ENCODE results near the gene CNIH1. TPM values are rescaled to one million over a fixed set of nuclear protein-coding genes. Genes with fewer than 3 reads are reported as not detected.
"Not testable (repeated sequence)": the region's sequence is repeated elsewhere in the genome, so short reads cannot be mapped to it uniquely, and the experiment has no call there.

CNIH1 gene
- total RNA-seq, 2 experiments from 2014 or later, result 86.6 to 109 TPM

DNA sequence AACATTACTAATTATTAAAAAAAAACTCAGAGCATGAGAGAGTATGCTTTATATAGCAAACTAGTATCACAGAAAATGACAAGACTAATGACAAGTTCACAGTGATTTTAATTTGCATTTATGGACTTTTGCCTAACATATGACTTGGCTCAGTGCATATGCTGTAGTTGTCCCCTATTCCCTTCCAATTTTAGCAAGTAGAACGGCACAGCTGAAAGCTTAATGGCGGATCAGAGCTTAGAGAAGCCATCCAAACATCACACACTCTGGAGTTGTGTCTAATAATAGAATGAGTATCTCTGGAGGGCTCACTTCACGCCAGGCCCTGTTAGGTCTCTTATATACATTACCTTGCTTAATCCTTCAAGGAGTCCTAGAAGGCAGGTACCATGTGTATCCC is 13.3 kb downstream of the CNIH1 start:
- ChIA-PET CTCF (interaction anchor here (0.7 kb wide), 1 partner anchor 18 kb away, joined by 3 read pairs; no protein-coding TSS in a partner anchor), POLR2A (no interaction called here)
- Mint-ChIP-seq H3K27ac (peak overlapping the region; percentile 52), H3K27me3 (no peaks in the 10 kb centered on the region), H3K36me3 (ENCODE audit: low read depth) (peaks cover 59% of the 10 kb centered on the region), H3K4me3 (no peak overlapping the region), H3K4me1 (peaks cover 49% of the 10 kb centered on the region), H3K9me3 (ENCODE audit: low read depth) (no peaks in the 10 kb centered on the region)
- DNase-seq, result no peak
- ATAC-seq, result no peak
- intact Hi-C loops (cut with DNase I, micrococcal nuclease), result no loop called here

DNA sequence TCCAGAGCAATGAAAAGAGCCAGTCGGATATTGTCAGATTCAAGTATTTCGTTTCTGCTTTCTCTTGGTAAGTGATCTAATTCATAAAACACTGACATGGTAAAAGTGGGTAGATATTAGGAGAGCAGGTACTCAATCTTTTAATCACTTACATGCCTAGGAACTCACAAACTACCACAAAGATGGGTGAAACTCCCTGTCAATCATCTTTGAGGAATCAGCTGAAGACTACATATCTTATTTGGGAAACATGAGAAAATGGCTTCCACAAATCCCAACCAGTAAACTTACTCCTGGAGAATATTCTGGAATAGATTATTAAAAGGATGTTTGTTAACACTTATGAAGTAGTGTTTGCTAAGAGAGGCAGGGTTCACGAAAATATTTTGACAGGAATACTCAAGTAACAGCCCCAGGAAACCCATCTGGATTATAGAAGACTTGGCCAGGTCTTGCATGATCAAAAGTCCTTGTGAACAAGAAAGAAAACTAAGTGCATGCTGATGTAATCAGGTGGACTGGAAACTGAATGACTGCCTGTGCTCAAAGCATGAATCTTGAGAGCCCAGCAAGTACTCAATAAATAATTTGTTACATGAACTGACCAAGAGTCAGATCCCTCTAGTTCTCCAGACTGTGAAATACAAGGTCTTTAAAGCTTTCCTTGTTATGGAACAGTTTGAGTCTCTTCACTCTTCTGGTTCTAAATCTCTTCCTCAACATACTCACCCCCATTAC is 15.5 kb downstream of the CNIH1 start:
- Mint-ChIP-seq H3K4me3 (no peak overlapping the region), H3K9me3 (ENCODE audit: low read depth) (no peaks in the 10 kb centered on the region), H3K36me3 (ENCODE audit: low read depth) (peaks cover 46% of the 10 kb centered on the region), H3K27ac (no peak overlapping the region), H3K4me1 (peaks cover 40% of the 10 kb centered on the region), H3K27me3 (no peaks in the 10 kb centered on the region)
- no peak for DNase-seq
- intact Hi-C loops (cut with DNase I, micrococcal nuclease), result no loop called here
- ChIA-PET CTCF (interaction anchor here (2.6 to 2.9 kb wide), 2 partner anchors 9 to 13 kb away, joined by 11 to 12 read pairs; no protein-coding TSS in a partner anchor), POLR2A (no interaction called here)
- no peak for ATAC-seq

DNA sequence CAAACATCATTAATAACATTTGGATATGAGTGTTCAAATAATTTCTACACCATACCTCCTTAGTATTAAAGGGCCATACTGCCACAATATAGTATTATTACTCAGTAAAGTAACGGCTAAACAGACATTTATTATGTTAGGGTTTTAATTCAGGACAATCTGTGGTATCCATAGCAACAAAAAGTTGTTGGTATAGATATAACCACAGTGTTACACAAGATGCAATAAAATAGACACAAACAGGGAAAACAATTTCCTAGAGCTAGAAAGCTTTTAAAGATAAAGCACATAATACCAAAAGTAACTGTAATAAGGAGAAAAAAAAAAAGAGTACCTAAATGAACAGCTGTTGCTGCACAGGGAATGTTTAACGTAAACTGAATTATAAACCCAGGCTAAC is 16.1 kb downstream of the CNIH1 start:
- H3K27ac Mint-ChIP-seq, result no peak overlapping the region
- peaks cover 42% of the 10 kb centered on the region for H3K36me3 Mint-ChIP-seq (ENCODE audit: low read depth)
- intact Hi-C loops (cut with DNase I, micrococcal nuclease), result no loop called here
- ATAC-seq (no peak), DNase-seq (no peak)
- no peaks in the 10 kb centered on the region for H3K9me3 Mint-ChIP-seq (ENCODE audit: low read depth)
- H3K4me3 Mint-ChIP-seq, result no peak overlapping the region
- no peaks in the 10 kb centered on the region for H3K27me3 Mint-ChIP-seq
- ChIA-PET CTCF (interaction anchor here (1.0 to 2.9 kb wide), 3 partner anchors 10 to 367 kb away, joined by 3 to 12 read pairs (median 11); no protein-coding TSS in a partner anchor), POLR2A (no interaction called here)
- H3K4me1 Mint-ChIP-seq, result peaks cover 38% of the 10 kb centered on the region

DNA sequence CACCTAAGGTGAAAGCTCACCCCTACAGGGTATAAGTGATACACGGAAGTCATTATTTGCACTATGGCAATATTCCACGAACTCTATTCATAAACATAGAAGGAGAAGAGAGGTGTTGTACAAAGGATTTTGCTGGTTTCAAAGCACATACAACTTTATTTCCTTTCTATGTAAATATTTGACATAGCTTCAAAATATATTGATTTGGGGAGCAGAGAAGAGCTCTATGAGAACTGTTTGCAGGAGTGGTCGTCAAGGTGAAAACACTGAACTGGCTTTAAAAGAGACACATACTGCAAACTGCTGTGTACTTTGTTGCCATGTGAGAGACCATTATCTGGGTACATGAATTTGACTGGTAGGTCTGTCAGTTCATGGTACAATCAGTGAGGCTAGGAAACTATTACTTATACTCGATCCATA is 16.7 kb downstream of the CNIH1 start:
- Mint-ChIP-seq H3K27ac (peak overlapping the region; percentile 19), H3K36me3 (ENCODE audit: low read depth) (peaks cover 36% of the 10 kb centered on the region)
- no peak for ATAC-seq

DNA sequence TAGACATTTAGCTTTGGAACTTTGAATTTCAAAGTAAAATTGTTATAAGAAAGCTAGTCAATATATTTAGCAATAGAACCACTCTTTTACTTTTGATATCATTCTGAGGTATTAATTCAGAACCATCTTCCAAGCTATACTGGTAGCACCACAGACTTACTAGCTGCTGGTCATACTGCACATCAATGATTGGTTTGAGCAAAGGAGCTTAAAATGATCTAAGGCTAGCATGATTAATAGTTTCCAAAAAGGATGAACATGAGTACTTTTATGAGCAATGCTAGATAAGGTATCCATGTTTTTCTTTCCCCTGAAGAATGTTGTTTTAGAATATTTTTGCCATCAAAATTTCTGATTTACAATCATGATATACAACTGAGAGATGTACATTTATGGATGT is 17.2 kb downstream of the CNIH1 start:
- intact Hi-C loops (cut with DNase I, micrococcal nuclease), result no loop called here
- Mint-ChIP-seq H3K27me3 (no peaks in the 10 kb centered on the region), H3K4me3 (no peak overlapping the region), H3K4me1 (peaks cover 28% of the 10 kb centered on the region), H3K27ac (peak overlapping the region; percentile 29), H3K36me3 (ENCODE audit: low read depth) (peaks cover 32% of the 10 kb centered on the region), H3K9me3 (ENCODE audit: low read depth) (no peaks in the 10 kb centered on the region)
- no peak for DNase-seq
- POLR2A ChIA-PET, result interaction anchor here (0.5 kb wide), 2 partner anchors 16 to 43 kb away, joined by 3 read pairs; no protein-coding TSS in a partner anchor
- CTCF ChIA-PET, result interaction anchor here (0.6 to 2.9 kb wide), 8 partner anchors 8 to 1870 kb away, joined by 3 to 12 read pairs (median 3); no protein-coding TSS in a partner anchor
- ATAC-seq, result peak; percentile 24

More for the DNA sequence above, 16.7 kb downstream of the CNIH1 start:
- no peaks in the 10 kb centered on the region for H3K27me3 Mint-ChIP-seq
- CTCF ChIA-PET, result interaction anchor here (0.6 to 2.9 kb wide), 8 partner anchors 8 to 1871 kb away, joined by 3 to 12 read pairs (median 3); no protein-coding TSS in a partner anchor
- peaks cover 33% of the 10 kb centered on the region for H3K4me1 Mint-ChIP-seq
- POLR2A ChIA-PET, result interaction anchor here (0.5 kb wide), 1 partner anchor 15 kb away, joined by 3 read pairs; no protein-coding TSS in a partner anchor
- H3K9me3 Mint-ChIP-seq (ENCODE audit: low read depth), result no peaks in the 10 kb centered on the region
- no peak overlapping the region for H3K4me3 Mint-ChIP-seq
- intact Hi-C loops (cut with DNase I, micrococcal nuclease), result no loop called here
- DNase-seq, result no peak

DNA sequence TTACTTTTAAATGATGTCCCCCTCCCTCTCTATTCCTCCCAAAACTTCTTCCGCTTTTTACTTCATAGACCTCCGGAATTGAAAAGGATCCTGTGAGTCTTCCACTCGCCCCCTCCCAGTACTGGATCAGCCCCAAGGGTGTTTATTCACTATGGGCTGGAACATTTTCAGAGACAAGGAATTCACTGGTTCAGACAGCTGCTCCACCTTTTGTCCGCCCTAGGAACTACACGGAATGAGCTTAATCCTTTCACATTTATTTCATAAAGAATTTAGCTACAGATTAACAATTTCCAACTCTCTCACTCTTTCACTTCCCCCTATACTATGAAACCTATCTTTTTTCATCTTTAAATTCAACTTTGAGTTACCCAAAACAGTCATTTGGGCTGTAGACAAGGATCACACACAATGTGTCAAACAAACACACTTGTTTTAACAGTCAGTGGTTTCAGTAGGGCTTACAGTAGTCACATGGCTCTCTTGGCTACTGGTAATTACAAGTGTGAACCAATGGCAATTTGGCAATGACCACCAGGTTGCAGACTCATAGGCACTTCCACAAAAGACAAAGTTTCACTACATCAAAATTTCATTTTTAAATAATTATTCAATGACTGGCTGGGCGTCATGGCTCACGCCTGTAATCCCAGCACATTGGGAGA is 20.6 kb downstream of the CNIH1 start:
- Mint-ChIP-seq H3K4me1 (peaks cover 17% of the 10 kb centered on the region), H3K4me3 (no peak overlapping the region), H3K36me3 (ENCODE audit: low read depth) (peaks cover 10% of the 10 kb centered on the region), H3K27me3 (no peaks in the 10 kb centered on the region), H3K27ac (no peak overlapping the region), H3K9me3 (ENCODE audit: low read depth) (no peaks in the 10 kb centered on the region)
- DNase-seq (peak; percentile 35), ATAC-seq (peak; percentile 67)
- ChIA-PET CTCF (interaction anchor here (0.6 to 1.1 kb wide), 6 partner anchors 10 to 106 kb away, joined by 3 to 6 read pairs (median 3); no protein-coding TSS in a partner anchor), POLR2A (interaction anchor here (0.7 kb wide), 2 partner anchors 14 to 68 kb away, joined by 5 to 7 read pairs; no protein-coding TSS in a partner anchor)
- intact Hi-C loops (cut with DNase I, micrococcal nuclease), result no loop called here

DNA sequence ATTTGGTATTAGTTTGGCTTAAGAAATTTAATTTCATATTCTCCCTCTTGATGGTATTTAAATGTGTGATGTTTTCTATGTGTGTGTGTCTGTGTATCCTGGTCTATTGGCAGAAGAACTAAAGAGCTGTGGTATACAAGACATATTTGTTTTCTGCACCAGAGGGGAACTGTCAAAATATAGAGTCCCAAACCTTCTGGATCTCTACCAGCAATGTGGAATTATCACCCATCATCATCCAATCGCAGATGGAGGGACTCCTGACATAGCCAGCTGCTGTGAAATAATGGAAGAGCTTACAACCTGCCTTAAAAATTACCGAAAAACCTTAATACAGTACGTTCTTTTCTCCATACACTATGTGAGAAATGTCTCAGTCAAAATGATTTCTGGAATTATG is 29.8 kb downstream of the CNIH1 start:
- intact Hi-C loops (cut with DNase I, micrococcal nuclease), result no loop called here
- ATAC-seq (no peak), DNase-seq (no peak)
- H3K9me3 Mint-ChIP-seq (ENCODE audit: low read depth), result no peaks in the 10 kb centered on the region
- H3K27ac Mint-ChIP-seq, result no peak overlapping the region
- H3K36me3 Mint-ChIP-seq (ENCODE audit: low read depth), result peaks cover 37% of the 10 kb centered on the region
- no peaks in the 10 kb centered on the region for H3K4me1 Mint-ChIP-seq
- H3K27me3 Mint-ChIP-seq, result no peaks in the 10 kb centered on the region
- CTCF ChIA-PET, result interaction anchor here (0.8 to 2.6 kb wide), 2 partner anchors 9 to 13 kb away, joined by 4 to 11 read pairs; no protein-coding TSS in a partner anchor
- no peak overlapping the region for H3K4me3 Mint-ChIP-seq
- POLR2A ChIA-PET, result no interaction called here

DNA sequence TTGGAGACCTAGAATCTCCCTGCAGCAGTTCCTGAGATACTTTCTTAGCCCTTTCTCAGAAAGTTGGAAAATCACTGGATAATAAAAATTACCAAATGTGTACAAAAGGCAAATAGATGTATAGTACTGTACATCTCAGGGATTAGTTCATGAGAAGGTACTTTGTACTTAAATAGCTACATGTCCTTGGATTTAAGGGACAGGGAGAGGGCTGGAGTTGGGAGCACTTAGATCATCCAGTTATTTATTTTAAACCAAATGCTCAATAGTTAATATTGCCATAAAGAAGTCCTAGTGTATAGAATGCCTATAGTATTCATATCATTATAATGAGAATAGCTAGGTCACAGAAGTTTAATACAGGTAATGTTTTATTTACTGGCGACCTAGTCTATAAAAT is 31.0 kb downstream of the CNIH1 start:
- ATAC-seq (no peak), DNase-seq (no peak)
- no peak overlapping the region for H3K4me3 Mint-ChIP-seq
- intact Hi-C loops (cut with DNase I, micrococcal nuclease), result no loop called here
- H3K9me3 Mint-ChIP-seq (ENCODE audit: low read depth), result no peaks in the 10 kb centered on the region
- peaks cover 45% of the 10 kb centered on the region for H3K36me3 Mint-ChIP-seq (ENCODE audit: low read depth)
- ChIA-PET POLR2A (no interaction called here), CTCF (interaction anchor here (0.6 to 1.1 kb wide), 3 partner anchors 13 to 18 kb away, joined by 3 to 6 read pairs (median 3); partner anchors contain the start of gene CDKN3)
- H3K27me3 Mint-ChIP-seq, result no peaks in the 10 kb centered on the region
- no peak overlapping the region for H3K27ac Mint-ChIP-seq
- no peaks in the 10 kb centered on the region for H3K4me1 Mint-ChIP-seq

DNA sequence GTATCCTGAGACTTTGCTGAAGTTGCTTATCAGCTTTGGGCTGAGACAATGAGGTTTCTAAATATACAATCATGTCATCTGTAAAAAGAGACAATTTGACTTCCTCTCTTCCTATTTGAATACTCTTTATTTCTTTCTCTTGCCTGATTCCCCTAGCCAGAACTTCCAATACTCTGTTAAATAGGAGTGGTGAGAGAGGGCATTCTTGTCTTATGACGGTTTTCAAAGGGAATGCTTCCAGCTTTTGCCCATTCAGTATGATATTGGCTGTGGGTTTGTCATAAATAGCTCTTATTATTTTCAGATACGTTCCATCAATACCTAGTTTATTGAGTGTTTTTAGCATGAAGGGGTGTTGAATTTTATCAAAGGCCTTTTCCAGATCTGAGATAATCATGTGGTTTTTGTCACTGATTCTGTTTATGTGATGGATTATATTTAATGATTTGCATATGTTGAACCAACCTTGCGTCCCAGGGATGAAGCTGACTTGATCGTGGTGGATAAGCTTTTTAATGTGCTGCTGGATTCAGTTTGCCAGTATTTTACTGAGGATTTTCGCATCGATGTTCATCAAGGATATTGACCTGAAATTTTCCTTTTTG is 37.7 kb downstream of the CNIH1 start:
- peaks cover 62% of the 10 kb centered on the region for H3K36me3 Mint-ChIP-seq (ENCODE audit: low read depth)
- DNase-seq; POLR2A ChIA-PET; H3K27ac Mint-ChIP-seq; CTCF ChIA-PET; intact Hi-C loops (cut with DNase I, micrococcal nuclease); H3K4me1 Mint-ChIP-seq; H3K9me3 Mint-ChIP-seq (ENCODE audit: low read depth); ATAC-seq; H3K4me3 Mint-ChIP-seq; H3K27me3 Mint-ChIP-seq: not testable (repeated sequence)

DNA sequence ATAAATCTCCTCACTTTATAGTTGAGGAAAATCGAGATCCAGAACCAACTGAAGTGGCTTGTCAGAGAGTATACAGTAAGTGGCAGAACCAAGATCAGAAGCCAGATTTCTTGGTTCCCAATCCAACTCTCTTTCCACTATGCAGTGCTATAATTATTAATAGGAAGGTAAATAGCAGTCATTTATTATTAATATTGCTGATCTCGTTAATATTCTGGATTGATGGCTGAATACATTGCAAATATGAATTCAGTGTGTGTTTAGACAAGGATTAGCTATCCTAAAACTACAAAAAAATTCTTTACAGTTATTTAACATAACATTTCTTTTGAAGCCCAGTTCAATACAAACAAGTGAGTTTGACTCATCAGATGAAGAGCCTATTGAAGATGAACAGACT is 41.6 kb downstream of the CNIH1 start:
- peaks cover 31% of the 10 kb centered on the region for H3K36me3 Mint-ChIP-seq (ENCODE audit: low read depth)
- POLR2A ChIA-PET, result no interaction called here
- H3K9me3 Mint-ChIP-seq (ENCODE audit: low read depth), result peaks cover 1% of the 10 kb centered on the region
- H3K27me3 Mint-ChIP-seq, result no peaks in the 10 kb centered on the region
- ATAC-seq (no peak), DNase-seq (no peak)
- H3K4me3 Mint-ChIP-seq, result peak overlapping the region; percentile 82
- H3K4me1 Mint-ChIP-seq, result peaks cover 24% of the 10 kb centered on the region
- intact Hi-C loops (cut with DNase I, micrococcal nuclease), result loop anchor here in 1 of 2 experiments (5.0 kb wide), 1 partner anchor 653 kb away; the partner anchor contains the start of gene MAPK1IP1L
- CTCF ChIA-PET, result no interaction called here
- H3K27ac Mint-ChIP-seq, result no peak overlapping the region
